Sigmoid colon (tissue), 7 donors: ENCODE data around the gene GOLGA8N. TPM values are rescaled to one million over a fixed set of nuclear protein-coding genes. Genes with fewer than 3 reads are reported as not detected.
A peak's percentile ranks its signal among the peaks of the same experiment; 100 is the strongest.
"Not testable (repeated sequence)": the region's sequence is repeated elsewhere in the genome, so short reads cannot be mapped to it uniquely, and the experiment has no call there.

ENCODE experiments used
- DNase-seq: peaks from one replicate; pipeline ENCODE4 v3.0.0-alpha.2; 2019
- H3K27ac ChIP-seq, 4 donors: fragments of 200-600 bp; sonication (generic); one replicate each; pipeline ENCODE4 v1.5.1; 2016 to 2019; ENCODE audit warnings: mild to moderate bottlenecking in 1 of 4
- H3K27me3 ChIP-seq, 3 donors: fragments of 200-600 bp; sonication (generic); one replicate each; pipeline ENCODE4 v1.5.1; 2019; ENCODE audit warnings: mild to moderate bottlenecking in 1 of 3
- H3K36me3 ChIP-seq, 4 donors: fragments of 200-600 bp; sonication (generic); one replicate each; pipeline ENCODE4 v1.5.1; 2016 to 2019
- H3K4me1 ChIP-seq, 4 donors: fragments of 200-600 bp; sonication (generic); one replicate each; pipeline ENCODE4 v1.5.1; 2017 to 2019
- H3K4me3 ChIP-seq, 4 donors: fragments of 200-600 bp; sonication (generic); one replicate each; pipeline ENCODE4 v1.5.1; 2017 to 2019; ENCODE audit warnings: mild to moderate bottlenecking in 2 of 4, moderate library complexity in 1 of 4
- H3K9me3 ChIP-seq, 4 donors: fragments of 200-600 bp in 3 of 4; sonication (generic) in 3 of 4; one replicate each; pipeline versions ENCODE4 v1.5.1 to v1.6.1; 2013 to 2019
- WGBS, 2 donors: extraction: QIAGEN DNeasy Blood & Tissue Kit; methylation state at CpG; one replicate each; pipeline ENCODE4 v1.1.7; 2013; 5-methylcytosine and 5-hydroxymethylcytosine counted together
- intact Hi-C: fragments of 100-400 bp; cut with DNase I; formaldehyde crosslinking; loops from one replicate; pipeline ENCODE4 v1.15.1; 2023
- polyA plus RNA-seq, 3 donors: library from polyadenylated mRNA; stranded (reverse); fragments of 200-250 nt; gene quantifications; one replicate each; pipeline ENCODE4 v1.2.3, GENCODE V29; 2013
- total RNA-seq, 4 donors: library from RNA; depleted of rRNA; stranded (reverse); fragments of >200 nt; gene quantifications; one replicate each; pipeline ENCODE4 v1.1.0, GENCODE V29; 2016
- donor health status: healthy with polysubstance abuse.
- donor health status: Bipolar disorder and iron deficiency.
- donor health status: healthy.

GOLGA8N gene
- 10 to 100 TPM in 2 of 4 donors, 1 to 10 TPM in 2; 7.7 to 22.7 (median 10.3) TPM for total RNA-seq
- 1 to 10 TPM in 2 of 3 donors, under 1 TPM in 1; 0.46 to 5.3 (median 1.8) TPM for polyA plus RNA-seq

DNA sequence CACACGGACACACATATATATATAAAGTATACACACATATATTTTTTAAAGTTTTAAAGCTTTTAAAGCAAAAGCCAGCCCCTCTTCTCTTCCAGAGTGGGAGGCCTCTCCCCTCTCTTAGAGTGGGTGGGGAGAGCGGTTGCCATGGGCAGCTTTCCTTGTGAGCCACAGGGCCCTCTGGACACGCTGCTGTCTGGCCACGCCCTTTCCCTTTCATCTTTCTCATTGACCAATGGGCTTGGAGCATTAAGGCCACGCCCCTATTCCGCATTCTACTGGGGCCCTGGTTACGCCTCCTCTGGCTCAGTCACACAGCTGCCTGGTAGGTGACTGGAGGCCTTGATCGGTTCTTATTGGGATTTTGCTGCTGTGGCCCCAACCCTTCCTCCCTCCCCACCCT, at the start of gene GOLGA8N:
Gene GOLGA8N (plus strand): TSS at position 306 of the 400 bp plus-strand sequence.
- WGBS, 2 donors = 81% methylated on average over 6 of the region's 8 CpGs; no CpG with 5 or more reads in 1 of the 2 donors
- not testable (repeated sequence) for H3K27ac ChIP-seq, DNase-seq

DNA sequence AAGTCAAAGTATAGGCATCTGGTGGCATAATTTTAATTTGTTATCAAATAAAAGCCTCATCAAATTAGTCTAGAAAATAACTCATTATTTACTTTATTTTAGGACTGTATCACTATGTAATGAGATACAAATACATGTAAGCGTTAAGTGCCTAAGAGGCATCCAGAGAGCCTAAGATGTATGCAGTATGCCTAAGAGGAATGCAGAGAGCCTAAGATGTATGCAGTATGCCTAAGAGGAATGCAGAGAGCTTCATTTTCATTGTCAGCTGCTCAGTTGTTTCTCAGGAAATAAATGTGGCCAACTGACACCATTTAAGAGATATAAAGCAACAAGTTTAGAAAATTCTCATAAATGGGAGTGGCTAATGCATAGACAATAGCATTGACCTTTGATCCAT, 49.8 kb upstream of the GOLGA8N start:
- no CpG with 5 or more reads among the region's 1 CpG for WGBS, 2 donors
- H3K36me3 ChIP-seq, H3K27me3 ChIP-seq, H3K4me1 ChIP-seq, H3K4me3 ChIP-seq, intact Hi-C loops, DNase-seq, H3K27ac ChIP-seq, H3K9me3 ChIP-seq: not testable (repeated sequence)

More for the DNA sequence above, at the start of gene GOLGA8N:
- H3K4me3 ChIP-seq, H3K9me3 ChIP-seq, H3K36me3 ChIP-seq, H3K27me3 ChIP-seq, H3K4me1 ChIP-seq, intact Hi-C loops: not testable (repeated sequence)

DNA sequence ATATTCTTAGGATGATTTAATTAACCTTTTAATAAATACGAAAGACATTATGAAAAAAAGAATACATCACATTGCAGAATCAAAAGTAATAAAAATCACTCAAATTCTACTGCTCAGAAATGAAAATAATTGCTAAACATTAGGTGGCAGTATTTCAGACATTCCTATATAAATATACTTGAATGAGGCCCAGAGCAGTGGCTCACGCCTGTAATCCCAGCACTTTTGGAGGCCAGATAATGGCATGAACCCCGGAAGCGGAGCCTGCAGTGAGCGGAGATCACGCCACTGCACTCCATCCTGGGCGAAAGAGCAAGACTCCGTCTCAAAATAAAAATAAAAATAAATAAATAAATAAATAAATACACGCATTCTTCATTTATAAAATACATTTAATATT, 48.1 kb upstream of the GOLGA8N start:
- H3K4me1 ChIP-seq, H3K9me3 ChIP-seq, DNase-seq, H3K36me3 ChIP-seq, H3K27me3 ChIP-seq, intact Hi-C loops, H3K4me3 ChIP-seq, H3K27ac ChIP-seq: not testable (repeated sequence)
- no CpG with 5 or more reads among the region's 9 CpGs for WGBS, 2 donors

DNA sequence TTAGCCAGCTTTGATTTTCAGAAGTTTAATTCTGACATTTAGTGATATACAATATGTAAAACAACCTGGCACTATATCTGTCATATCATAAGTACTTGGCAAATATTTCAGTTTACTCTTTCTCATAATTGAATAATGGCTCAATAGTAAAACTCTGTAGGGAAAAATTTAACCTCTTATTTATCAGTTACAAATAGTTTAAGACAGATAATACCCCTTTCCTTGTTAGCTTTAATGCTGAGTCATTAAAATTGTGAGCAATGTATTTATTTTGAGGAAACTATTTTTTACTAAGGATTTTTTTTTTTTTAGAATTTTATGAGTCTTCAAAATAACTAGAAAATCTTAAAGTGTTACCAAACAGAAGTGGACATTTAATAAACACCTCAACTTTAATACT, 38.7 kb upstream of the GOLGA8N start:
- H3K4me3 ChIP-seq, H3K36me3 ChIP-seq, H3K4me1 ChIP-seq, H3K9me3 ChIP-seq, H3K27ac ChIP-seq, DNase-seq, intact Hi-C loops, H3K27me3 ChIP-seq: not testable (repeated sequence)

DNA sequence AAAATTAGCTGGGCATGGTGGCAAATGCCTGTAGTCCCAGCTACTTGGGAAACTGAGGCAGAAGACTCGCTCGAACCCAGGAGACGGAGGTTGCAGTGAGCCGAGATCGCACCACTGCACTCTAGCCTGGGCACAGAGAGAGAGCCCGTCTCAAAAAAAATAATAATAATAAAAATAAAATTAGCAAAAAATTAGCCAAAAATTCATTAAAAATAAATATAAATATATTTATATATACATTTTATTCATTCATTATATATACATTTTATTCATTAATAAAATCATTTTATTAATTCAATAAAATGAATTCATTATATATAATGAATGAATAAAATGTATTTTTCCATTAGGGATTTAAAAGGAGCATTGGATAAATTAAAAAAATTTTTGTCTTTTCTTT, 31.1 kb upstream of the GOLGA8N start:
- intact Hi-C loops, H3K36me3 ChIP-seq, H3K9me3 ChIP-seq, H3K4me1 ChIP-seq, DNase-seq, H3K27ac ChIP-seq, H3K4me3 ChIP-seq, H3K27me3 ChIP-seq: not testable (repeated sequence)
- WGBS, 2 donors = 92 to 94% methylated on average over 6 of the region's 6 CpGs

DNA sequence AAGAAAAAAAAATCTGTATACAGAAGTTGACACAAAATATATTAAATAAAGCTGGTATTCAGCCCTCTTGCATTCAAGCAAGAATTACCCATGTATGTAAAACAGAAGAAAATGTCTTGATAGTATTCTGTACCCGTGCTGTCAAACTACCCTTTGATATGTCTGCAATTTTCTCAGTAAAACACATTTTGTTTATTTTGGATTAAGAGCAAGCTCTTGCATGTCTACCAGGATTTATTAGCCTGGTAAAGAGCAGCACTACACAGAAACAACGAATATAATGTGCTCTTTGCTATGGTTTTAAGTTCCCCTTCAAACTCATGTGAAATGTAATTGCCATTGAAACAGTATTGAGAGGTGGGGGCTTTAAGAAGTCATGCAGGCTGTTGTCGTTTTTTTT, 24.3 kb upstream of the GOLGA8N start:
- H3K4me1 ChIP-seq, DNase-seq, H3K36me3 ChIP-seq, H3K27me3 ChIP-seq, H3K27ac ChIP-seq, intact Hi-C loops, H3K4me3 ChIP-seq, H3K9me3 ChIP-seq: not testable (repeated sequence)
- WGBS, 2 donors = 33 to 44% methylated on average over 1 of the region's 3 CpGs

DNA sequence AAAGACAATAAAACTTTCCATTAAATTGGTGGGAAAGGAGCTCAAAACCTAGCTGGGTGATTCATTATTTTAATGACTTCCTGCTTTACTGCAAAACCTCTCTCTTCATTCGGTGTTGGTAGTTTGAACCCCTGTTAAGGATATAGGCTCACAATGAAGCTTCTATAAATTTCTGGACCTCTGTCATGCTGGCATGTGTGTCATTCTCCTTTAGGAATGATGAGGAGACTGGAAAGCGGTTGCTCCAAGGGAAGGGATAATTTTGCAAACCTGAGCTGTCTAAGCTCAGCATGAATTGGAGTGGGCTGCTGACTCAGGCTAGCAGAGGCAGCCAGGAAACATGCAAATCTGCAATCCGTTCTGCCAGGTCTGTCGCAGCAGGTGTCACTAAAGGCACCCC, 14.8 kb upstream of the GOLGA8N start:
- H3K4me1 ChIP-seq, DNase-seq, H3K27ac ChIP-seq, intact Hi-C loops, H3K36me3 ChIP-seq, H3K4me3 ChIP-seq, H3K27me3 ChIP-seq, H3K9me3 ChIP-seq: not testable (repeated sequence)
- WGBS, 2 donors = 6 to 31% methylated on average over 2 of the region's 4 CpGs

DNA sequence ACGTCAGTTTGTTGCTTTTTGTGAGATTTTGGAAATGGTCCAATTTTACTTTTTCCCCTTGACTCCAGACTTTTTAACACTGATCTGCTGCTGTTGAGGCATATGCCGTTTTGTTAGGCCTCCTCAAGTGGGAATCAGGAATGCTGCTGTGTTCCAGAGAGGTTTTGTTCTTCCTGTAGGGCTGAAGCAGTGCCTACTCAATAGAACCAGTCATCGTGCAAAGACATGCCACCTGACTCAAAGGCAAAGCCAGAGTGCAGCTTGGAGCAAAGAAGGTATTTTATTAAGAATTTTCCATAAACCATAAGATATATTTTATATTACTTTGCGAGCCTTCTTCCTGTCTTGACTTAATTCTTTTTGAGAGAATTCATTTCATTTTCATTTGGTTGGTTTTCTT, 7.4 kb upstream of the GOLGA8N start:
- intact Hi-C loops, H3K9me3 ChIP-seq, H3K4me3 ChIP-seq, H3K4me1 ChIP-seq, H3K36me3 ChIP-seq, H3K27ac ChIP-seq, DNase-seq, H3K27me3 ChIP-seq: not testable (repeated sequence)
- WGBS, 2 donors = 84 to 89% methylated on average over 3 of the region's 4 CpGs

DNA sequence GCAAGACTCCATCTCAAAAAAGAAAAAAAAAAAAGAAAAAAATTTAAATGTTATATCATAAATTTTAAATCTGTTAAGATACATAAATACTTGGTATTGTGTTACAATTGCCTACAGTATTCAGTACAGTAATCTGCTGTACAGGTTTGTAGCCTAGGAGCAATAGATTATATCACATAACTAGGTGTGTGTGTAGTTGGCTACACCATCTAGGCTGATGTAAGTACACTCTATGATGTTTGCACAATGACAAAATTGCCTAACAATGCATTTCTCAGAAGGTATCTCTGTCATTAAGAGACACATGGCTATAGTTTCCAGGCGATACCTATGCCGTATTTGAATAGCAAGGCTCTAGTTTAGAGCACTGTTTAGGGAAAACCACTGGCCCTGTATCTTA, 16.3 kb downstream of the GOLGA8N start:
- H3K4me3 ChIP-seq, DNase-seq, H3K27ac ChIP-seq, H3K36me3 ChIP-seq, H3K27me3 ChIP-seq, intact Hi-C loops, H3K9me3 ChIP-seq, H3K4me1 ChIP-seq: not testable (repeated sequence)
- 68 to 76% methylated on average over 2 of the region's 2 CpGs for WGBS, 2 donors

DNA sequence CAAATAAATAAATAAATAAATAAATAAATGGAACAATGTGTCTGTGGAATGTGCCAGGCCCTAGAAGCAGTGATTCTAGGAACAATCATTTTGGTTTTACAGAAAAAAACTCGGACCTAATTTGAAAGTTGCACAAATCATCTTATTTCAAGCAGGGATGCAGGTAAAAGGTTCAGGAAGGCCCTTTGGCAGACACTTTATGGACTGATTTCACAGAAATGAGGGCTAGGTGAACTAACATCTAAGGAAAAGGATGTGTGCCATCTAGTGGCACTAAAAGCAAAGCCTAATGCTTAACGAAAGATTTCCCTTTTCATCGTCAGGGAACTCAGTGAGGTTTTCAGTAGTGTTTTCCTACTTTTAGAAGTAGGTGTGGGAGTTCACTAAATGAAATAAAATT, 17.5 kb downstream of the GOLGA8N start:
- H3K4me3 ChIP-seq, H3K27me3 ChIP-seq, H3K36me3 ChIP-seq, intact Hi-C loops, H3K9me3 ChIP-seq, H3K27ac ChIP-seq, DNase-seq, H3K4me1 ChIP-seq: not testable (repeated sequence)
- WGBS, 2 donors = 1 to 3% methylated on average over 2 of the region's 3 CpGs

DNA sequence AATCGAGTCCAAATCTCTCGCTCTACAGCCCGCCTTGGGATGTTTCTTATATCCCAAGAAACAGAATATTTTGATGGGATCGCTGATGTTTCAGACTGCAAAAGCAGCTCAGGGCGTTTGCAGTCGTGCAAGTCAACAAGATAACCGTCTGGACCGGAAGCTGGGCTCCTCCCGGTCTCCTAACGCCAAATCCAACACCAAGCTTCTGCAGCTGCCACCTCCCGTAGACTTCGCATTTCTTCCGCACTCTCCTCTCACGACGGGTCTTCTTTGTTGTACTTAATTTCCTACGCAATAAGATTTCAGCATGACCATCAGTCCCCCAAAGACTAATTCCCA, 21.4 kb downstream of the GOLGA8N start:
- H3K9me3 ChIP-seq, H3K36me3 ChIP-seq, H3K27me3 ChIP-seq, intact Hi-C loops: not testable (repeated sequence)
- DNase-seq = peak; percentile 74
- WGBS, 2 donors = 0% methylated on average over 11 of the region's 16 CpGs
- H3K27ac ChIP-seq = peak overlapping the region; percentile 73 to 81 (median 74)
- H3K4me3 ChIP-seq = peak overlapping the region; percentile 30 to 53 (median 48)
- H3K4me1 ChIP-seq = peaks cover 0 to 10% (median 8%) of the 10 kb centered on the region in 4 donors
